AG10803 (cell line): ENCODE measurements around the gene PDS5B.

ENCODE experiments used
- DNase-seq: peaks from one replicate; pipeline ENCODE4 v3.0.0; 2010; ENCODE audit warnings: low read depth
- H3K4me3 ChIP-seq: 2 replicates; pipeline ENCODE4 v1.5.1; 2011; ENCODE audit warnings: mild to moderate bottlenecking, low read length, control low read depth
- TF ChIP-seq, protein P1 (sequence below): conservative IDR thresholded peaks from 2 replicates; pipeline ENCODE4 v1.5.1; 2011; ENCODE audit warnings: mild to moderate bottlenecking, low read length, control low read depth, inconsistent platforms

The PDS5B gene

DNA sequence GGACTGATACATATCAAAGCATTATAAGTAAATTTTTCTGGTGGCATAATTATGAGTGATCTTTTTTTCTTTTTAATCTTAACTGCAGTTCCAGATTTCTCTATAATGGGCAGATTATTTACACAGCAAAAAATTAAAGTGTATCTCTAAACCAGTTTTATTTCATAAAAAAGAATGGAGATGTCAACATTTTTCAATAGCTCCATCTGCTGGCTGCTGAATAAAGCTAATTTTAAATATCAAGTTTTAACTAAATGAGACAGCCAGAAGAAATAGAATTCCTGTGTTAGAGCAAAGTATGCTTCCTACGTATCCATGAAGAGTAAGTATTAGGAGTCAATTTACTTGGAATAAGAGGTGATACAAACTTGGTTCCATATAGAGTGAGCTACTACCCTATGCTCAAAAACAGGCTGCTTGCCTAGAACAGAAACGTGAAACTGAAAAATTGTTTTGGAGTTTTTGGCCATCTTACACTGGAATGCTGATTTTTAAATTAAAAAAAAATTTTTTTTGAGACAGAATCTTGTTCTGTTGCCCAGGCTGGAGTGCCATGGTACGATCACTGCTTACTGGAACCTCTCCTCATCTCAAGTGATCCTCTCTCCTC lies 5.0 kb upstream of the PDS5B start:
- TF ChIP-seq, protein P1, sequence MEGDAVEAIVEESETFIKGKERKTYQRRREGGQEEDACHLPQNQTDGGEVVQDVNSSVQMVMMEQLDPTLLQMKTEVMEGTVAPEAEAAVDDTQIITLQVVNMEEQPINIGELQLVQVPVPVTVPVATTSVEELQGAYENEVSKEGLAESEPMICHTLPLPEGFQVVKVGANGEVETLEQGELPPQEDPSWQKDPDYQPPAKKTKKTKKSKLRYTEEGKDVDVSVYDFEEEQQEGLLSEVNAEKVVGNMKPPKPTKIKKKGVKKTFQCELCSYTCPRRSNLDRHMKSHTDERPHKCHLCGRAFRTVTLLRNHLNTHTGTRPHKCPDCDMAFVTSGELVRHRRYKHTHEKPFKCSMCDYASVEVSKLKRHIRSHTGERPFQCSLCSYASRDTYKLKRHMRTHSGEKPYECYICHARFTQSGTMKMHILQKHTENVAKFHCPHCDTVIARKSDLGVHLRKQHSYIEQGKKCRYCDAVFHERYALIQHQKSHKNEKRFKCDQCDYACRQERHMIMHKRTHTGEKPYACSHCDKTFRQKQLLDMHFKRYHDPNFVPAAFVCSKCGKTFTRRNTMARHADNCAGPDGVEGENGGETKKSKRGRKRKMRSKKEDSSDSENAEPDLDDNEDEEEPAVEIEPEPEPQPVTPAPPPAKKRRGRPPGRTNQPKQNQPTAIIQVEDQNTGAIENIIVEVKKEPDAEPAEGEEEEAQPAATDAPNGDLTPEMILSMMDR: peak; percentile 63
- H3K4me3 ChIP-seq: no peak overlapping the region
- peak; percentile 39 for DNase-seq

DNA sequence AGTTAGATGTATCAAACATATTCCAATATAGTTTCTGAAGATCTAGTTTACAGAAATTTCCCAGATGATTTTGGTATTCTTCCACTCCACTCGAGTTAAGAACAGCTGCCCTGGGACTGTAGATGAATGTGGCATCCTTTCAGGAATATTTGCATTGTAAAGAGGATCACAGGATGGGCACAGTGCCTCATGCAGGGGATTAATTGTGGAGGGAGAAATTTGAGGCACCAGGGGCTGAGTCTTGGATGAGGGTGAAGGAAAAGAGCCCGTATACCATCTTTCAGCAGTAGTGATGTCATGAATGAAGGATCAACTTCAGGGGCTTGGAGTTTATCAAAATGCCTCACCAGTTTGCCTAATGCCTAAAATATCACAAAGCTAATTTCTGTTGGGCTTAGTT lies 4.0 kb upstream of the PDS5B start:
- no peak overlapping the region for H3K4me3 ChIP-seq
- DNase-seq: no peak
- TF ChIP-seq, protein P1: no peak

DNA sequence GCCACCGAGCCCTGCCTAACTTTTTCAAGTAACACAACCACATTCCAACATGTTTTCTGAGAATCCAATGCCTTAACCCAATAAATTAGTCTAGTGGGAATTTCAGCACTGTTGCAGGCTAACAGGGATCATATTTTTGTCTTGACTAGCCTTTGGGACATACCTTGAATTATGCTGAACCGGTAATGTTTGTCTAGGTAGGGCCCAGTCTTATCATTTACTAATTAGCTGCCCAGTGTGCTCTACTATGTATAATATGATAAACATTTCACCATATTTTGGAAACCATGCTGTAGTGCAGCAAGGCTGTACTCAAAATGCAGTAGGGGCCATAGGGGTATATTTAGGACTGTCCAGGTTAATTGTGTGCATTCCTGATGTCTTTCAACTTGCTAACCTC lies 3.3 kb upstream of the PDS5B start:
- no peak for DNase-seq
- TF ChIP-seq, protein P1: no peak
- no peak overlapping the region for H3K4me3 ChIP-seq

DNA sequence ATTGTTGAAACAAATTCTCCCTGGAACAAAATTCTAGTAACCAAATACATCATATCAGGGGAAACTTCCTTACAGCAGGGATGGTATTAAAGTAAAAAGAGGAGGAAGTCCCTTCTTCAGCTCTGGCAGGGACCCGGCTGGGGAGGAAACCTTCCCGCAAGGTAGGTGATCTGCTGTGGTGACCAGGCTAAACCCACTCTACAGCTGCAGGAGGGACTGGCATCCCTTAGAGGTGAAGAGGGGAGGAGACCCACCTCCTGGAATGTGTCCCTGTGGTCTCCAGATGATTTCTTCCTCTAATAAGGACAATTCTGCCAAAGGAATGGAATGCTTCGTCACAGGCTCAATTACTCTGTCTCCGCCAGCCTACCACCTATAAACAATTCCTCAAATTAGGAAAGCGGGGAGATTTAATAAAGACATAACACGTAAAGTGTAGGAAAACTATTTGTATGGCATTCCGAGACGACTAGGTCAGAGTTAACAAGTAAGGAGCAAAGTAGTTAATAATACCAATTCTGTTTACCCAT lies 637 bp upstream of the PDS5B start:
- H3K4me3 ChIP-seq: peak overlapping the region; percentile 69
- DNase-seq: peak; percentile 62
- TF ChIP-seq, protein P1: no peak

DNA sequence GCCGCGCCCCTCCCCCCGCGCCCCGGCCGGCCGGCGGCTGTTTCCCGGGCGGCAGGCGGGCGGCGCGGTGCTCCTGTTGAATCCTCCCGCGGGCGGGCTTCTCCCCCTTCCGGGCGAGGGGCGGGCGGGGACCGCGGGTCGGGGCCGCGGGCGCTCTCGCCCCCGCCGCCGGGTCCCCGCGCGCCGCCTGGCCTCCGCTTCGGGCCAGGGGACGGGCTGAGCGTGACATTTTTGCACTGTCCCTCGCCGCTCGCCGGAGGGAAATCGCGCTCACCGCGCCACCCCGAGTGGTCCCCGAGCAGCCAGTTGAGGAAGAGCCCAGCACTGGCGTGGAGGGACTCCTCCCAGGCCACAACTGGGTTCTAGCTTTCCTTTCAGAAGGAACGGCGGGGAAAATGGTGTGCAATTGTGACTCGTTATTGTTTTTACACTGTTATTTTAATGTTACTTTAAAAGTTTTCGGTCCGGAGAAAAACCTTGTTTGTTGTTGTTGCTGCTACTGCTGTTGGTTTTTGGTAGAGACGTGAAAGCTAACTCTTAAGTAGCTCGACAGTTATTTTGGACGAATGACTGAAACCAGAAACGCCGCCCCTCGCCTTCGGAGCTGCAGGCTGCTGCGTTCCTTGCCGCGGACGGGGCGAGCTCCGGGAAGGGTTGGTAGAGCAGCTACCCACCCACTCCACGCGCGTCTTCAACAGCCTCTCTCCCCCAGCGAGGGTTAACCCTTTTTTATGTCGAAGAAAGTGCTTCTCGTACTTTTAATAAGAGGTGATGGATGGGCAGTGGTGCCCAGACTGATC lies 959 bp downstream of the PDS5B start:
- TF ChIP-seq, protein P1: no peak
- DNase-seq: peak; percentile 60
- peak overlapping the region; percentile 87 for H3K4me3 ChIP-seq

DNA sequence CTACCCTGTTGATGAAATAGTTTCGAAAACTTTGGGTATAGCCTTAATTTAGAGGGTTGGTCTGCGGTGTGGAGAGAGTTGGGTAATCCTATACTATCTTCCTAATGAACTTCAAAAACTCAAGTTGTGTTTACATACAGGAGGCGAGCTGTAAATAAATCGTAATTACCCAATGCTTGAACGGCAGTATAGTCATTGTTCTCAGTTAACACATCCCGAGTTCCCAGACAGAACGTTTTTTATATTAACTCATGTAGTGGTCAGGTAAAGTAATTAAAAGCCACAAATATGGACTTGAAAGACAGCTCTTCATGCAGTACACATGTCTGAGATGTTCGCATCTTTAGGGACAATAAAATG lies 1.5 kb downstream of the PDS5B start:
- peak overlapping the region; percentile 87 for H3K4me3 ChIP-seq
- TF ChIP-seq, protein P1: no peak
- peak; percentile 18 for DNase-seq

DNA sequence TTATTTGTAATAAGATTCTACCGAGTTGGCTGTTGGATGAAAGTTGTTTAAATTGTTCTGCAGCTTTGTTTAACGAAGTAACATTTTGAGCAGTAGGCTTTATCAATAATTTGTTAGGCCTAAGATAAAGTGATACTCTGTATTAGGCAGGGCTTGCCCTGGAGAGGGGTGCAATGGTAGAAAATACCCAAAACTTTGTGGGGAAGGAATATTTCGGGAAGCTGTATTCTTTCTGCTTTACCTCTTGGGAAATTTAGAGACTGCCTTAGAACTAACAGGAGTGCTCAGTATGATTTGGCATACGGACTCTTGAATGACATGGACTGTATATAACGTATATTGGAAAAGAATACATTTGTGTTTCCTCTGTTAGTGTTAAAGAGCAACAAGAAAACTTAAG lies 2.5 kb downstream of the PDS5B start:
- no peak for DNase-seq
- TF ChIP-seq, protein P1: no peak
- peak overlapping the region; percentile 87 for H3K4me3 ChIP-seq
